H1 (cell line): ENCODE results near the gene GABRA4. TPM values are rescaled to one million over a fixed set of nuclear protein-coding genes. Genes with fewer than 3 reads are reported as not detected.

Source experiments
- CTCF ChIA-PET: fragments of 300-600 bp; sonication (Branson Sonifier 250); formaldehyde crosslinking; loops from one replicate; lab custom pipeline; 2021; ENCODE audit not compliant: partially characterized antibody; lab: Charles Lee
- POLR2A ChIA-PET: fragments of 300-600 bp; sonication (Branson Sonifier 250); formaldehyde crosslinking; loops from one replicate; lab custom pipeline; 2021; ENCODE audit warnings: inconsistent platforms; ENCODE audit not compliant: partially characterized antibody; lab: Charles Lee
- DNase-seq, 2 experiments: peaks; one replicate each; pipeline versions ENCODE4 v3.0.0 to v3.0.0-alpha.2; 2010 to 2022; ENCODE audit warnings: low spot score in 2 of 2, low read depth in 1 of 2, mixed read lengths in 1 of 2
- FAIRE-seq: peaks from 2 replicates; lab custom pipeline; 2011; peaks lifted over from hg19 to GRCh38; lab: Jason Lieb, UNC
- H2AFZ ChIP-seq: 2 replicates; pipeline ENCODE4 v1.8.1; 2012; ENCODE audit warnings: low read length, inconsistent platforms
- H2AK5ac ChIP-seq: 2 replicates; pipeline ENCODE4 v1.6.1; 2013; ENCODE audit warnings: low read depth, low read length
- H2BK120ac ChIP-seq: replicated peaks from 2 replicates; pipeline ENCODE3; 2013; ENCODE audit warnings: low read depth, low read length, inconsistent platforms
- H2BK12ac ChIP-seq: 2 replicates; pipeline ENCODE4 v1.6.1; 2013; ENCODE audit warnings: low read depth, low read length
- H2BK15ac ChIP-seq: 2 replicates; pipeline ENCODE4 v1.6.1; 2013; ENCODE audit warnings: low read length
- H2BK20ac ChIP-seq: 2 replicates; pipeline ENCODE4 v1.6.1; 2013; ENCODE audit warnings: low read length
- H2BK5ac ChIP-seq: 2 replicates; pipeline ENCODE4 v1.6.1; 2013; ENCODE audit warnings: low read depth, low read length
- H3K14ac ChIP-seq: 2 replicates; pipeline ENCODE4 v1.6.1; 2013; ENCODE audit warnings: inconsistent platforms; ENCODE audit not compliant: insufficient read length
- H3K18ac ChIP-seq: 2 replicates; pipeline ENCODE4 v1.6.1; 2013; ENCODE audit warnings: low read length; ENCODE audit errors: extremely low read depth
- H3K23ac ChIP-seq: 2 replicates; pipeline ENCODE4 v1.6.1; 2013; ENCODE audit warnings: inconsistent platforms; ENCODE audit not compliant: insufficient read length
- H3K23me2 ChIP-seq: 2 replicates; pipeline ENCODE4 v1.6.1; 2013; ENCODE audit warnings: low read depth, low read length
- H3K27ac ChIP-seq: 2 replicates; pipeline ENCODE4 v1.6.1; 2011; ENCODE audit warnings: low read depth, low read length, inconsistent platforms
- H3K27me3 ChIP-seq, 4 experiments: replicated peaks in 1 of 4; 1 replicate in 1 of 4; 2 replicates in 3 of 4; pipeline versions ENCODE4 v1.6.1 to v1.8.1; 2011 to 2013; ENCODE audit warnings: low read length in 3 of 4, mild to moderate bottlenecking in 3 of 4, inconsistent platforms in 2 of 4, mixed read lengths in 2 of 4, moderate library complexity in 1 of 4; ENCODE audit not compliant: control insufficient read depth in 3 of 4, insufficient read depth in 3 of 4; ENCODE audit errors: extremely low read depth in 1 of 4
- H3K36me3 ChIP-seq, 4 experiments: 2 replicates each; pipeline versions ENCODE4 v1.6.1 to v1.8.1; 2011 to 2013; ENCODE audit warnings: mild to moderate bottlenecking in 4 of 4, low read length in 3 of 4, moderate library complexity in 2 of 4, control low read depth in 1 of 4, inconsistent platforms in 1 of 4; ENCODE audit not compliant: insufficient read depth in 4 of 4, control insufficient read depth in 2 of 4
- H3K4ac ChIP-seq: replicated peaks from 2 replicates; pipeline ENCODE3; 2013; ENCODE audit warnings: low read length, low read depth, mixed read lengths, inconsistent platforms; ENCODE audit not compliant: insufficient read length
- H3K4me1 ChIP-seq, 4 experiments: replicated peaks in 1 of 4; 1 replicate in 1 of 4; 2 replicates in 3 of 4; pipeline versions ENCODE4 v1.6.1 to v1.8.1; 2011 to 2013; ENCODE audit warnings: low read length in 3 of 4, inconsistent platforms in 2 of 4, mixed read lengths in 1 of 4; ENCODE audit not compliant: insufficient read depth in 4 of 4, control insufficient read depth in 3 of 4
- H3K4me2 ChIP-seq, 2 experiments: 2 replicates each; pipeline versions ENCODE4 v1.6.1 to v1.8.1; 2011 to 2013; ENCODE audit warnings: low read depth in 2 of 2, low read length in 2 of 2, control low read depth in 1 of 2, inconsistent platforms in 1 of 2, mild to moderate bottlenecking in 1 of 2; ENCODE audit not compliant: insufficient read depth in 1 of 2
- H3K4me3 ChIP-seq, 4 experiments: fragments of 200-600, 300-600 bp in 1 of 4; sonication (generic), shearing (Covaris generic), sonication (Bioruptor Twin) in 1 of 4; 2 replicates each; pipeline versions ENCODE4 v1.5.1 to v1.8.1; 2011 to 2016; ENCODE audit warnings: low read length in 4 of 4, low read depth in 3 of 4, control low read depth in 2 of 4, inconsistent platforms in 2 of 4, mild to moderate bottlenecking in 2 of 4, mixed read lengths in 1 of 4, moderate library complexity in 1 of 4; ENCODE audit not compliant: insufficient read depth in 2 of 4; ENCODE audit errors: extremely low read depth in 1 of 4
- H3K56ac ChIP-seq: replicated peaks from 2 replicates; pipeline ENCODE3; 2013; ENCODE audit warnings: low read depth, mild to moderate bottlenecking, mixed read lengths, low read length, inconsistent platforms; ENCODE audit not compliant: insufficient read length
- H3K79me1 ChIP-seq: 2 replicates; pipeline ENCODE4 v1.6.1; 2013; ENCODE audit warnings: low read depth, low read length, control low read depth
- H3K79me2 ChIP-seq, 2 experiments: 2 replicates each; pipeline versions ENCODE4 v1.6.1 to v1.8.1; 2012 to 2013; ENCODE audit warnings: low read length in 2 of 2, mild to moderate bottlenecking in 2 of 2, inconsistent platforms in 1 of 2; ENCODE audit not compliant: insufficient read depth in 2 of 2, control insufficient read depth in 1 of 2
- H3K9ac ChIP-seq, 4 experiments: replicated peaks in 1 of 4; 1 replicate in 1 of 4; 2 replicates in 3 of 4; pipeline versions ENCODE4 v1.6.1 to v1.8.1; 2011 to 2013; ENCODE audit warnings: low read depth in 3 of 4, low read length in 3 of 4, control low read depth in 2 of 4, mild to moderate bottlenecking in 2 of 4, moderate library complexity in 2 of 4, inconsistent platforms in 1 of 4; ENCODE audit errors: extremely low read depth in 1 of 4
- H3K9me3 ChIP-seq, 2 experiments: 2 replicates each; pipeline versions ENCODE4 v1.6.1 to v1.8.1; 2012 to 2013; ENCODE audit warnings: mild to moderate bottlenecking in 2 of 2, moderate library complexity in 2 of 2, control low read depth in 1 of 2, inconsistent platforms in 1 of 2, low read depth in 1 of 2, low read length in 1 of 2, mixed read lengths in 1 of 2; ENCODE audit not compliant: insufficient read depth in 2 of 2
- H4K20me1 ChIP-seq, 2 experiments: replicated peaks in 1 of 2; 2 replicates each; pipeline versions ENCODE3 to v1.8.1; 2011 to 2013; ENCODE audit warnings: inconsistent platforms in 2 of 2, low read length in 2 of 2, mild to moderate bottlenecking in 1 of 2; ENCODE audit not compliant: insufficient read depth in 2 of 2, control insufficient read depth in 1 of 2
- H4K5ac ChIP-seq: 2 replicates; pipeline ENCODE4 v1.6.1; 2013; ENCODE audit warnings: low read length, low read depth, mixed read lengths, inconsistent platforms; ENCODE audit not compliant: insufficient read length
- H4K8ac ChIP-seq: 2 replicates; pipeline ENCODE4 v1.8.0; 2013; ENCODE audit warnings: mild to moderate bottlenecking, moderate library complexity, low read length, inconsistent platforms; ENCODE audit not compliant: insufficient read depth; ENCODE audit errors: extremely low read depth
- H4K91ac ChIP-seq: replicated peaks from 2 replicates; pipeline ENCODE3; 2013; ENCODE audit warnings: low read length, mixed read lengths, inconsistent platforms; ENCODE audit not compliant: insufficient read length
- CHD2 ChIP-seq: IDR thresholded peaks from 2 replicates; pipeline ENCODE4 v1.6.1; 2012; ENCODE audit warnings: low read length, improper control_type of control experiment
- RXRA ChIP-seq: IDR thresholded peaks from 2 replicates; pipeline ENCODE4 v1.6.1; 2011; ENCODE audit warnings: low read depth, mild to moderate bottlenecking, low read length, moderate library complexity; ENCODE audit not compliant: insufficient read depth
- SP1 ChIP-seq: IDR thresholded peaks from 2 replicates; pipeline ENCODE4 v1.6.1; 2011; ENCODE audit warnings: low read depth, low read length
- SUZ12 ChIP-seq: fragments of 200-600 bp; sonication (generic); IDR thresholded peaks from 2 replicates; pipeline ENCODE4 v1.6.1; 2012; ENCODE audit warnings: mild to moderate bottlenecking, inconsistent platforms, low read length, moderate library complexity, mixed read lengths
- TEAD4 ChIP-seq: IDR thresholded peaks from 2 replicates; pipeline ENCODE4 v1.6.1; 2012; ENCODE audit warnings: low read depth, low read length, inconsistent platforms, mixed read lengths
- WGBS, 2 experiments: shearing (Covaris generic) in 1 of 2; methylation state at CpG; one replicate each; pipeline versions ENCODE4 v1.1.6 to v1.1.7; 2013 to 2015; ENCODE audit warnings: low lambda C conversion rate in 2 of 2, mixed read lengths in 2 of 2, inconsistent platforms in 1 of 2, low coverage in 1 of 2, missing lambda C conversion rate in 1 of 2; ENCODE audit not compliant: insufficient replicate concordance in 2 of 2, insufficient coverage in 1 of 2, insufficient read length in 1 of 2; ENCODE audit errors: extremely low coverage in 1 of 2, missing lambda C conversion rate in 1 of 2; 5-methylcytosine and 5-hydroxymethylcytosine counted together
- polyA plus RNA-seq, 7 experiments: library from polyadenylated mRNA; depleted of rRNA in 3 of 7; stranded (reverse) in 5 of 7; unstranded in 2 of 7; fragments of >200 nt in 5 of 7; fragments of 200-250 nt in 2 of 7; gene quantifications; 1 replicate in 5 of 7; 2 replicates in 1 of 7; 4 replicates in 1 of 7; pipeline versions ENCODE4 v1.2.1 to v1.2.3, GENCODE V29; 2011 to 2013; ENCODE audit warnings: missing spikeins in 2 of 7, mixed read lengths in 2 of 7
- total RNA-seq: library from RNA; stranded (reverse); fragmentation: NEBNext Ultra II Directional; extraction: Animal tissue kit (Norgen Biotek cat#: 25700); gene quantifications from 2 replicates; pipeline ENCODE4 v1.2.1, GENCODE V29; 2021

Gene GABRA4
- total and polyA plus RNA-seq, 2 of the 8 experiments (the other 6 are each of a cell fraction or from before 2014, with no cell fraction given) = 0.09 to 0.37 TPM

DNA sequence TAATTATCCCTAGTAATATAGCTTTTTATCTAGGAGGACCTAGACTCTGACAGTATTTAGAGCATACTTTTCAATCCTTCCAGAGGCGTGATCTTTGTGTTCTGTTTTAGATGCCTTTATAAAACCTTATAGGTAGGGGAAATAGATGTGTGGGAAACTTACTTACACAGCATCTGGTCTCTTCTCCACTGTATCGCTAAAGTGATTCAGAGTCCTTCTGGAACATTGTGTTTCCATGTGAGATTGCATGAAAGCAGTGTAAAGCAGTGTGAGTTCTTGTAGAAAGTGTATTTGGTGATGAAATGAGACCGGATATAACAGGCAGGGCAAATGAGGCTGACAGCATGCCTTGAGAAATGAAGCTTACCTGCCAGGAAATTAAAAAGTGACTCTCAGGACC lies 47.4 kb upstream of the GABRA4 start:
- Histone ChIP-seq H3K4me1 (0 out of 7 replicates have a peak, but pooled peaks cover 0 to 2% (median 0%) of the 10 kb centered on the region in 4 experiments), H3K23ac (no peak overlapping the region), H4K20me1 (no peaks in the 10 kb centered on the region), H4K91ac (no peak overlapping the region), H2BK120ac (no peak overlapping the region), H3K27ac (no peak overlapping the region), H2AK5ac (no peak overlapping the region), H2BK15ac (no peak overlapping the region), H4K8ac (no peak overlapping the region), H3K9me3 (no peaks in the 10 kb centered on the region), H3K79me2 (no peaks in the 10 kb centered on the region), H3K23me2 (no peaks in the 10 kb centered on the region), H3K4me2 (no peak overlapping the region), H2BK5ac (no peak overlapping the region), H3K4ac (no peak overlapping the region), H3K18ac (no peak overlapping the region), H3K9ac (no peak overlapping the region), H4K5ac (no peak overlapping the region), H2BK20ac (no peak overlapping the region), H2AFZ (no peak overlapping the region), H3K36me3 (no peaks in the 10 kb centered on the region), H3K56ac (no peak overlapping the region), H2BK12ac (no peak overlapping the region), H3K79me1 (no peaks in the 10 kb centered on the region), H3K4me3 (no peak overlapping the region), H3K14ac (no peak overlapping the region), H3K27me3 (no peaks in the 10 kb centered on the region)
- ChIA-PET CTCF (interaction anchor here (0.9 to 1.1 kb wide), 2 partner anchors 18 to 82 kb away, joined by 3 read pairs; no protein-coding TSS in a partner anchor), POLR2A (no interaction called here)
- FAIRE-seq = no peak
- TF ChIP-seq CHD2 (no peak), RXRA (no peak), SUZ12 (no peak), SP1 (no peak), TEAD4 (no peak)
- WGBS, 2 experiments = 94% methylated on average over 3 of the region's 3 CpGs; no CpG with 5 or more reads in 1 of the 2 experiments
- DNase-seq = no peak
